OCI-LY7 (cell line): Measurements from ENCODE around the gene JPH3. TPM values are rescaled to one million over a fixed set of nuclear protein-coding genes. Genes with fewer than 3 reads are reported as not detected.

Experiments
- BruUV-seq: library from RNA; stranded (reverse); fragments of 400-500 nt; replicated peaks from 2 replicates; lab custom pipeline; 2021; lab: Mats Ljungman, UMichigan
- CTCF ChIA-PET: fragments of 300-600 bp; sonication (Branson Sonifier 250); formaldehyde crosslinking; loops from one replicate; lab custom pipeline; 2022; ENCODE audit warnings: antibody characterized with exemption; ENCODE audit not compliant: unreplicated experiment; lab: Charles Lee
- POLR2A ChIA-PET: fragments of 300-600 bp; sonication (Branson Sonifier 250); formaldehyde crosslinking; loops from one replicate; lab custom pipeline; 2022; ENCODE audit warnings: antibody characterized with exemption; lab: Charles Lee
- DNase-seq: peaks from one replicate; pipeline ENCODE4 v3.0.0-alpha.2; 2015; ENCODE audit warnings: low spot score
- H2AFZ ChIP-seq: fragments of 200-600 bp; sonication (generic), shearing (Covaris generic); 2 replicates; pipeline ENCODE4 v1.6.1; 2014; ENCODE audit warnings: mild to moderate bottlenecking, antibody characterized with exemption, low read length, moderate library complexity
- H3K27ac ChIP-seq: fragments of 200-600 bp; sonication (generic); 2 replicates; pipeline ENCODE4 v1.5.1; 2014; ENCODE audit warnings: mixed run types, low read depth, mild to moderate bottlenecking, moderate library complexity, low read length, inconsistent platforms; ENCODE audit not compliant: poor library complexity, severe bottlenecking
- H3K36me3 ChIP-seq: fragments of 200-600 bp; sonication (generic); 2 replicates; pipeline ENCODE4 v1.6.1; 2014; ENCODE audit warnings: mild to moderate bottlenecking, antibody characterized with exemption, low read length, moderate library complexity, mixed read lengths; ENCODE audit not compliant: insufficient read depth
- H3K4me1 ChIP-seq: fragments of 200-600 bp; sonication (generic); 2 replicates; pipeline ENCODE4 v1.5.1; 2014; ENCODE audit warnings: mild to moderate bottlenecking, low read length; ENCODE audit not compliant: insufficient read depth, poor library complexity, severe bottlenecking
- H3K4me2 ChIP-seq: fragments of 200-600 bp; sonication (generic); 2 replicates; pipeline ENCODE4 v1.6.1; 2014; ENCODE audit warnings: mild to moderate bottlenecking, low read length
- H3K4me3 ChIP-seq: fragments of 200-600 bp; sonication (generic); 2 replicates; pipeline ENCODE4 v1.5.1; 2014; ENCODE audit warnings: mild to moderate bottlenecking, low read depth, low read length; ENCODE audit not compliant: poor library complexity, severe bottlenecking
- H3K79me2 ChIP-seq: fragments of 200-600 bp; sonication (generic); 2 replicates; pipeline ENCODE4 v1.6.1; 2016; ENCODE audit warnings: low read depth, mild to moderate bottlenecking, low read length, moderate library complexity, mixed read lengths; ENCODE audit not compliant: insufficient read depth
- H3K9me2 ChIP-seq: fragments of 200-600 bp; sonication (generic); 2 replicates; pipeline ENCODE4 v1.6.1; 2016; ENCODE audit warnings: mild to moderate bottlenecking, low read length, mixed read lengths; ENCODE audit not compliant: insufficient read depth
- H3K9me3 ChIP-seq: fragments of 200-600 bp; sonication (generic); 2 replicates; pipeline ENCODE4 v1.6.1; 2014; ENCODE audit warnings: mild to moderate bottlenecking, mixed run types, low read length, mixed read lengths
- H4K20me1 ChIP-seq: fragments of 200-600 bp; sonication (generic); 2 replicates; pipeline ENCODE4 v1.6.1; 2014; ENCODE audit warnings: mild to moderate bottlenecking, antibody characterized with exemption, low read length, moderate library complexity, mixed read lengths; ENCODE audit not compliant: insufficient read depth
- CTCF ChIP-seq: fragments of 200-600 bp; sonication (generic); conservative IDR thresholded peaks from 2 replicates; pipeline ENCODE4 v1.5.1; 2014; ENCODE audit warnings: mild to moderate bottlenecking, antibody characterized with exemption, low read length, moderate library complexity, mixed read lengths
- EZH2phosphoT487 ChIP-seq: fragments of 200-600 bp; sonication (generic); IDR thresholded peaks from 2 replicates; pipeline ENCODE4 v1.6.1; 2018; ENCODE audit warnings: low read depth, borderline replicate concordance, mild to moderate bottlenecking, mixed run types, antibody characterized with exemption, low read length, moderate library complexity, mixed read lengths
- intact Hi-C: fragments of 100-400 bp; cut with micrococcal nuclease; formaldehyde crosslinking; loops from one replicate; pipeline ENCODE4 v1.10.0; 2022; ENCODE audit not compliant: unreplicated experiment
- total RNA-seq, 2 experiments: library from RNA; depleted of rRNA in 1 of 2; stranded (reverse); fragments of >200 nt in 1 of 2; shearing (Covaris generic) in 1 of 2; gene quantifications; 2 replicates each; pipeline ENCODE4 v1.2.3, GENCODE V29; 2014 to 2022

The JPH3 gene
- total RNA-seq, 2 experiments from 2014 or later: not detected

- Histone ChIP-seq H3K4me1 (peaks cover 82% of the 10 kb centered on the region), H3K9me2 (no peaks in the 10 kb centered on the region), H2AFZ (no peak overlapping the region), H3K79me2 (peaks cover 34% of the 10 kb centered on the region; the same call in 1 of the 2 replicates), H3K36me3 (peaks cover 81% of the 10 kb centered on the region), H3K9me3 (no peaks in the 10 kb centered on the region), H3K4me2 (peak overlapping the region; percentile 27), H3K4me3 (no peak overlapping the region), H3K27ac (peak overlapping the region; percentile 79), H4K20me1 (no peaks in the 10 kb centered on the region)
- ChIA-PET CTCF (no interaction called here), POLR2A (no interaction called here)
- TF ChIP-seq CTCF (no peak), EZH2phosphoT487 (no peak)
- intact Hi-C loops: no loop called here
- BruUV-seq: TSS peak; percentile 57
- DNase-seq: no peak
Observed at GRCh38 chr16:87728026-87728425, 125.7 kb downstream of the JPH3 start.

GRCh38 chr16:87729266-87729954 is 127.1 kb downstream of the JPH3 start:
- Histone ChIP-seq H3K9me3 (no peaks in the 10 kb centered on the region), H3K27ac (peak overlapping the region; percentile 79), H3K4me3 (peak overlapping the region; percentile 5), H3K4me1 (peaks cover 82% of the 10 kb centered on the region), H4K20me1 (no peaks in the 10 kb centered on the region), H3K36me3 (peaks cover 78% of the 10 kb centered on the region), H3K79me2 (peaks cover 24% of the 10 kb centered on the region; the same call in 1 of the 2 replicates), H2AFZ (no peak overlapping the region), H3K9me2 (no peaks in the 10 kb centered on the region), H3K4me2 (peak overlapping the region; percentile 37)
- BruUV-seq: TSS peak; percentile 42
- no peak for TF ChIP-seq EZH2phosphoT487
- TF ChIP-seq CTCF: no peak
- intact Hi-C loops: no loop called here
- peak; percentile 79 for DNase-seq
- POLR2A ChIA-PET: interaction anchor here (0.8 to 1.3 kb wide), 5 partner anchors 7 to 39 kb away, joined by 3 to 5 read pairs (median 4); no protein-coding TSS in a partner anchor
- CTCF ChIA-PET: interaction anchor here (0.6 kb wide), 1 partner anchor 19 kb away, joined by 3 read pairs; no protein-coding TSS in a partner anchor

GRCh38 chr16:87731607-87732006 is 129.3 kb downstream of the JPH3 start:
- no TSS peak for BruUV-seq
- Histone ChIP-seq H3K36me3 (peaks cover 89% of the 10 kb centered on the region), H2AFZ (no peak overlapping the region), H3K27ac (no peak overlapping the region), H3K9me2 (no peaks in the 10 kb centered on the region), H3K4me1 (peaks cover 69% of the 10 kb centered on the region), H4K20me1 (no peaks in the 10 kb centered on the region), H3K4me3 (no peak overlapping the region), H3K9me3 (no peaks in the 10 kb centered on the region), H3K4me2 (no peak overlapping the region), H3K79me2 (peaks cover 28% of the 10 kb centered on the region; the same call in 1 of the 2 replicates)
- DNase-seq: no peak
- POLR2A ChIA-PET: interaction anchor here (0.9 kb wide), 1 partner anchor 40 kb away, joined by 3 read pairs; no protein-coding TSS in a partner anchor
- TF ChIP-seq EZH2phosphoT487: no peak
- TF ChIP-seq CTCF: no peak
- CTCF ChIA-PET: no interaction called here
- intact Hi-C loops: no loop called here
